B cell (primary cell): ENCODE data around the gene EXD3. TPM values are rescaled to one million over a fixed set of nuclear protein-coding genes. Genes with fewer than 3 reads are reported as not detected.

Source experiments
- ATAC-seq: fragments of 200-7000 bp; cut with Tn5 transposase; one replicate; pipeline ENCODE4 v1.10.0; 2021; ENCODE audit warnings: low read depth, mild to moderate bottlenecking, moderate number of reproducible peaks, moderate library complexity
- CTCF ChIA-PET: fragments of 350-600 bp; sonication (Branson Sonifier 250); formaldehyde crosslinking; loops from one replicate; lab custom pipeline; 2021; ENCODE audit warnings: antibody characterized with exemption, inconsistent platforms; lab: Charles Lee
- POLR2A ChIA-PET: fragments of 350-600 bp; sonication (Branson Sonifier 250); formaldehyde crosslinking; loops from one replicate; lab custom pipeline; 2021; ENCODE audit warnings: antibody characterized with exemption; lab: Charles Lee
- DNase-seq: peaks from one replicate; pipeline ENCODE4 v3.0.0; 2013
- H2AFZ ChIP-seq: 2 replicates; pipeline ENCODE4 v1.6.1; 2012; ENCODE audit warnings: mild to moderate bottlenecking, low read depth, low read length; ENCODE audit not compliant: insufficient read depth, poor library complexity, severe bottlenecking
- H3K27ac ChIP-seq, 2 donors: 1 replicate in 1 of 2; 2 replicates in 1 of 2; pipeline ENCODE4 v1.5.1; 2012 to 2013; ENCODE audit warnings: low read length in 2 of 2, mild to moderate bottlenecking in 2 of 2, moderate library complexity in 1 of 2
- H3K27me3 ChIP-seq, 4 experiments: fragments of 200-600 bp in 1 of 4; sonication (generic) in 1 of 4; replicated peaks in 1 of 4; 1 replicate in 2 of 4; 2 replicates in 2 of 4; pipeline versions ENCODE4 v1.6.1 to v1.7.0; 2013 to 2016; ENCODE audit warnings: low read length in 3 of 4, mild to moderate bottlenecking in 2 of 4, mixed read lengths in 1 of 4, moderate library complexity in 1 of 4; ENCODE audit not compliant: insufficient read depth in 4 of 4, control insufficient read depth in 3 of 4; ENCODE audit errors: control extremely low read depth in 1 of 4
- H3K36me3 ChIP-seq, 2 experiments: replicated peaks in 1 of 2; 1 replicate in 1 of 2; 2 replicates in 1 of 2; pipeline versions ENCODE4 v1.6.1 to v1.7.1; 2013; ENCODE audit warnings: low read length in 1 of 2; ENCODE audit not compliant: insufficient read depth in 2 of 2, control insufficient read depth in 1 of 2; ENCODE audit errors: control extremely low read depth in 1 of 2, extremely low read depth in 1 of 2
- H3K4me1 ChIP-seq, 2 donors: fragments of 200-600 bp in 1 of 2; sonication (generic) in 1 of 2; 1 replicate in 1 of 2; 2 replicates in 1 of 2; pipeline versions ENCODE4 v1.5.1 to v1.6.1; 2013 to 2017; ENCODE audit warnings: low read length in 2 of 2; ENCODE audit not compliant: control insufficient read depth in 2 of 2, insufficient read depth in 2 of 2
- H3K4me2 ChIP-seq: replicated peaks from 2 replicates; pipeline ENCODE3; 2012; ENCODE audit warnings: mild to moderate bottlenecking, low read depth, low read length; ENCODE audit not compliant: poor library complexity, severe bottlenecking
- H3K4me3 ChIP-seq, 5 experiments: fragments of 200-600 bp in 1 of 5; sonication (generic) in 1 of 5; 1 replicate in 3 of 5; 2 replicates in 2 of 5; pipeline versions ENCODE4 v1.5.1 to v1.7.0; 2011 to 2016; ENCODE audit warnings: low read length in 4 of 5, mild to moderate bottlenecking in 4 of 5, low read depth in 2 of 5, control low read depth in 1 of 5, moderate library complexity in 1 of 5; ENCODE audit not compliant: insufficient read depth in 1 of 5; ENCODE audit errors: control extremely low read depth in 1 of 5, extremely low read depth in 1 of 5
- H3K79me2 ChIP-seq: fragments of 200-600 bp; sonication (generic); one replicate; pipeline ENCODE4 v1.6.0; 2016; ENCODE audit warnings: low read length; ENCODE audit not compliant: control insufficient read depth, insufficient read depth
- H3K9ac ChIP-seq: fragments of 200-600 bp; sonication (generic); 2 replicates; pipeline ENCODE4 v1.6.1; 2017; ENCODE audit warnings: mild to moderate bottlenecking, low read length, moderate library complexity
- H3K9me3 ChIP-seq, 3 donors: one replicate each; pipeline versions ENCODE4 v1.6.1 to v1.7.1; 2013; ENCODE audit warnings: low read length in 2 of 3; ENCODE audit not compliant: control insufficient read depth in 2 of 3, insufficient read depth in 1 of 3; ENCODE audit errors: control extremely low read depth in 1 of 3
- H4K20me1 ChIP-seq: 2 replicates; pipeline ENCODE4 v1.6.0; 2012; ENCODE audit warnings: mild to moderate bottlenecking, low read length; ENCODE audit not compliant: insufficient read depth, control insufficient read depth, poor library complexity, severe bottlenecking
- H3K27ac Mint-ChIP-seq: one replicate; pipeline ENCODE4 v1.8.0; 2021; ENCODE audit warnings: mixed read lengths
- H3K27me3 Mint-ChIP-seq: one replicate; pipeline ENCODE4 v1.8.0; 2021; ENCODE audit warnings: mixed read lengths
- H3K4me1 Mint-ChIP-seq: one replicate; pipeline ENCODE4 v1.8.0; 2021; ENCODE audit warnings: mixed read lengths
- H3K4me3 Mint-ChIP-seq: one replicate; pipeline ENCODE4 v1.8.0; 2021; ENCODE audit warnings: mixed read lengths
- H3K9me3 Mint-ChIP-seq: one replicate; pipeline ENCODE4 v1.8.0; 2022; ENCODE audit warnings: mixed read lengths; ENCODE audit not compliant: insufficient read depth
- CTCF ChIP-seq: fragments of 200-600 bp; IDR thresholded peaks from one replicate; pipeline ENCODE4 v1.8.0; 2022; ENCODE audit warnings: antibody characterized with exemption, mild to moderate bottlenecking
- EZH2 ChIP-seq: IDR thresholded peaks from 2 replicates; pipeline ENCODE4 v1.6.1; 2012; ENCODE audit warnings: borderline replicate concordance, low read depth, mild to moderate bottlenecking, moderate library complexity, low read length; ENCODE audit not compliant: insufficient read depth, poor library complexity, severe bottlenecking
- WGBS: methylation state at CpG from one replicate; pipeline ENCODE4 v1.1.5; 2013; ENCODE audit warnings: missing lambda C conversion rate; ENCODE audit not compliant: insufficient coverage; 5-methylcytosine and 5-hydroxymethylcytosine counted together
- intact Hi-C: fragments of 100-400 bp; cut with micrococcal nuclease; formaldehyde crosslinking; loops from one replicate; pipeline ENCODE4 v1.10.0; 2022
- polyA plus RNA-seq: library from polyadenylated mRNA; depleted of rRNA; stranded (reverse); fragments of >200 nt; gene quantifications from 2 replicates; pipeline ENCODE4 v1.2.3, GENCODE V29; 2012
- total RNA-seq, 2 donors: library from RNA; stranded (reverse); fragments of 120-200 nt in 1 of 2; gene quantifications; 1 replicate in 1 of 2; 2 replicates in 1 of 2; pipeline versions ENCODE4 v1.2.3 to v1.2.4, GENCODE V29; 2013 to 2022

Gene EXD3
- total and polyA plus RNA-seq, 2 donors (not counting 1 experiment from before 2014, with no cell fraction given) = 22.5 to 23.7 TPM

- ATAC-seq (no peak), DNase-seq (no peak)
- H3K4me3 Mint-ChIP-seq = no peak overlapping the region
- intact Hi-C loops = no loop called here
- ChIA-PET CTCF (no interaction called here), POLR2A (no interaction called here)
- no peaks in the 10 kb centered on the region for H3K27me3 Mint-ChIP-seq
- 67% methylated on average over 42 of the region's 43 CpGs for WGBS
- TF ChIP-seq CTCF (no peak), EZH2 (no peak)
- no peak overlapping the region for H3K27ac ChIP-seq
- H3K4me1 ChIP-seq = peaks cover 15 to 16% of the 10 kb centered on the region in 2 donors
- H3K9me3 Mint-ChIP-seq = no peaks in the 10 kb centered on the region
- no peak overlapping the region for H3K4me2 ChIP-seq
- H4K20me1 ChIP-seq = no peaks in the 10 kb centered on the region
- H3K4me3 ChIP-seq = no peak overlapping the region
- H3K9ac ChIP-seq = no peak overlapping the region
- peaks cover 3% of the 10 kb centered on the region for H3K4me1 Mint-ChIP-seq
- no peak overlapping the region for H2AFZ ChIP-seq
- H3K9me3 ChIP-seq = peaks cover 0 to 13% (median 0%) of the 10 kb centered on the region in 3 donors
- no peak overlapping the region for H3K27ac Mint-ChIP-seq
- no peaks in the 10 kb centered on the region for H3K36me3 ChIP-seq
- H3K79me2 ChIP-seq = no peaks in the 10 kb centered on the region
- H3K27me3 ChIP-seq = peaks cover 0 to 28% (median 8%) of the 10 kb centered on the region in 4 experiments
These were observed 11.8 kb upstream of the EXD3 start for GRCh38 chr9:137434498-137435380.

- no peak for ATAC-seq
- Histone ChIP-seq H3K4me1 (peaks cover 22 to 23% of the 10 kb centered on the region in 2 donors), H3K4me3 (no peak overlapping the region), H3K9me3 (peaks cover 0 to 13% (median 0%) of the 10 kb centered on the region in 3 donors), H3K27ac (no peak overlapping the region), H4K20me1 (no peaks in the 10 kb centered on the region), H3K79me2 (no peaks in the 10 kb centered on the region), H3K9ac (no peak overlapping the region), H3K4me2 (no peak overlapping the region), H3K36me3 (no peaks in the 10 kb centered on the region), H3K27me3 (peaks cover 0 to 35% (median 8%) of the 10 kb centered on the region in 4 experiments), H2AFZ (no peak overlapping the region)
- no peaks in the 10 kb centered on the region for H3K9me3 Mint-ChIP-seq
- H3K27me3 Mint-ChIP-seq = no peaks in the 10 kb centered on the region
- TF ChIP-seq CTCF (no peak), EZH2 (no peak)
- no peak for DNase-seq
- H3K27ac Mint-ChIP-seq = no peak overlapping the region
- POLR2A ChIA-PET = interaction anchor here (0.7 kb wide), 1 partner anchor 64 kb away, joined by 3 read pairs; no protein-coding TSS in a partner anchor
- WGBS = 88% methylated on average over 20 of the region's 26 CpGs
- peaks cover 7% of the 10 kb centered on the region for H3K4me1 Mint-ChIP-seq
- no peak overlapping the region for H3K4me3 Mint-ChIP-seq
- intact Hi-C loops = no loop called here
- CTCF ChIA-PET = no interaction called here
These were observed 11.0 kb upstream of the EXD3 start for GRCh38 chr9:137433916-137434431.
